ENCODE measurements around the gene NPEPPS. TPM values are rescaled to one million over a fixed set of nuclear protein-coding genes. Genes with fewer than 3 reads are reported as not detected.

NPEPPS gene
- total and polyA plus RNA-seq, 2 of the 8 experiments (the other 6 are each of a cell fraction or from before 2014, with no cell fraction given), result 53.6 to 118 TPM

GRCh38 chr17:47640076-47640475 lies 109.2 kb downstream of the NPEPPS start:
- CTCF ChIA-PET (ENCODE audit: partially characterized antibody), result no interaction called here
- no peak overlapping the region for H4K8ac ChIP-seq (ENCODE audit: extremely low read depth, insufficient read depth, low read length)
- H3K27ac ChIP-seq (ENCODE audit: low read depth, low read length), result no peak overlapping the region
- no peaks in the 10 kb centered on the region for H3K27me3 ChIP-seq (replicated peaks in 1 of 4; ENCODE audit: control insufficient read depth in 3 of 4, extremely low read depth in 1 of 4, insufficient read depth in 3 of 4, low read length in 3 of 4)
- FAIRE-seq, result no peak
- H3K36me3 ChIP-seq (ENCODE audit: control insufficient read depth in 2 of 4, insufficient read depth in 4 of 4, low read length in 3 of 4), result no peaks in the 10 kb centered on the region; a peak in 2 of 8 replicates
- no peak overlapping the region for H2BK15ac ChIP-seq (ENCODE audit: low read length)
- DNase-seq (ENCODE audit: low read depth in 1 of 2, low spot score in 2 of 2), result no peak
- no peaks in the 10 kb centered on the region for H3K79me2 ChIP-seq (ENCODE audit: control insufficient read depth in 1 of 2, insufficient read depth in 2 of 2, low read length in 2 of 2)
- POLR2A ChIA-PET (ENCODE audit: partially characterized antibody), result interaction anchor here (1.9 kb wide), 1 partner anchor 9 kb away, joined by 11 read pairs; the partner anchor contains the start of gene KPNB1
- no peak overlapping the region for H4K5ac ChIP-seq (ENCODE audit: insufficient read length, low read depth, low read length)
- H3K4me3 ChIP-seq (ENCODE audit: extremely low read depth in 1 of 4, insufficient read depth in 2 of 4, low read depth in 3 of 4, low read length in 4 of 4), result no peak overlapping the region
- H2AK5ac ChIP-seq (ENCODE audit: low read depth, low read length), result no peak overlapping the region
- H4K91ac ChIP-seq (replicated peaks; ENCODE audit: insufficient read length, low read length), result no peak overlapping the region
- no peak overlapping the region for H3K4me2 ChIP-seq (ENCODE audit: insufficient read depth in 1 of 2, low read depth in 2 of 2, low read length in 2 of 2)
- H2BK120ac ChIP-seq (replicated peaks; ENCODE audit: low read depth, low read length), result no peak overlapping the region
- no peaks in the 10 kb centered on the region for H4K20me1 ChIP-seq (replicated peaks in 1 of 2; ENCODE audit: control insufficient read depth in 1 of 2, insufficient read depth in 2 of 2, low read length in 2 of 2)
- H3K4me1 ChIP-seq (replicated peaks in 1 of 4; ENCODE audit: control insufficient read depth in 3 of 4, insufficient read depth in 4 of 4, low read length in 3 of 4), result no peaks in the 10 kb centered on the region
- H3K14ac ChIP-seq (ENCODE audit: insufficient read length), result no peak overlapping the region
- H2BK20ac ChIP-seq (ENCODE audit: low read length), result no peak overlapping the region
- no peak overlapping the region for H3K23ac ChIP-seq (ENCODE audit: insufficient read length)
- no peak overlapping the region for H3K56ac ChIP-seq (replicated peaks; ENCODE audit: insufficient read length, low read depth, low read length)
- 84% methylated on average over 3 of the region's 3 CpGs; no CpG with 5 or more reads in 1 of the 2 experiments for WGBS, 2 experiments (ENCODE audit: extremely low coverage in 1 of 2, insufficient coverage in 1 of 2, insufficient read length in 1 of 2, insufficient replicate concordance in 2 of 2, low coverage in 1 of 2, low lambda C conversion rate in 2 of 2, missing lambda C conversion rate in 1 of 2)
- no peak overlapping the region for H3K18ac ChIP-seq (ENCODE audit: extremely low read depth, low read length)
- no peaks in the 10 kb centered on the region for H3K9me3 ChIP-seq (ENCODE audit: insufficient read depth in 2 of 2, low read depth in 1 of 2, low read length in 1 of 2)
- H3K4ac ChIP-seq (replicated peaks; ENCODE audit: insufficient read length, low read depth, low read length), result no peak overlapping the region
- H2BK5ac ChIP-seq (ENCODE audit: low read depth, low read length), result no peak overlapping the region
- no peak overlapping the region for H2AFZ ChIP-seq (ENCODE audit: low read length)
- no peak overlapping the region for H3K9ac ChIP-seq (replicated peaks in 1 of 4; ENCODE audit: extremely low read depth in 1 of 4, low read depth in 3 of 4, low read length in 3 of 4)
- no peaks in the 10 kb centered on the region for H3K23me2 ChIP-seq (ENCODE audit: low read depth, low read length)
- H3K79me1 ChIP-seq (ENCODE audit: low read depth, low read length), result no peaks in the 10 kb centered on the region
- no peak overlapping the region for H2BK12ac ChIP-seq (ENCODE audit: low read depth, low read length)
- TF ChIP-seq KDM1A (IDR thresholded peaks at IDR 0.05; ENCODE audit: borderline replicate concordance, low read length) (no peak), MAFK (IDR thresholded peaks at IDR 0.05; ENCODE audit: low read depth, low read length) (no peak), HDAC2 (IDR thresholded peaks at IDR 0.05; ENCODE audit: borderline replicate concordance in 1 of 2, low read depth in 2 of 2, low read length in 2 of 2) (no peak), RNF2 (IDR thresholded peaks at IDR 0.05; ENCODE audit: borderline replicate concordance, low read depth, low read length, missing control alignments, poor library complexity, severe bottlenecking) (no peak), CTBP2 (IDR thresholded peaks at IDR 0.05; ENCODE audit: borderline replicate concordance, insufficient read depth, insufficient read length, low read length) (no peak), NRF1 (IDR thresholded peaks at IDR 0.05; ENCODE audit: low read depth, low read length) (no peak), RBBP5 (IDR thresholded peaks at IDR 0.05; ENCODE audit: borderline replicate concordance, low read depth, low read length) (no peak), KDM5A (IDR thresholded peaks at IDR 0.05; ENCODE audit: low read length) (no peak), SRF (IDR thresholded peaks at IDR 0.05; ENCODE audit: low read depth, low read length) (no peak), SUZ12 (IDR thresholded peaks at IDR 0.05; ENCODE audit: low read length) (no peak), CREB1 (IDR thresholded peaks at IDR 0.05) (no peak), FOSL1 (IDR thresholded peaks at IDR 0.05; ENCODE audit: insufficient read depth, low read depth, low read length) (no peak), SP2 (IDR thresholded peaks at IDR 0.05; ENCODE audit: low read length) (no peak)

Data from H1 (cell line).